ENCODE data around the gene SLC9A3. TPM values are rescaled to one million over a fixed set of nuclear protein-coding genes. Genes with fewer than 3 reads are reported as not detected.

SLC9A3 gene
- total RNA-seq, 4 donors from 2014 or later = 4.8 to 701 (median 183) TPM

- 56% methylated on average over 9 of the region's 11 CpGs; no CpG with 5 or more reads in 1 of the 2 donors for WGBS, 2 donors (ENCODE audit: low coverage in 1 of 2)
- Histone ChIP-seq H3K27ac (no peak overlapping the region), H3K4me1 (peaks cover 0 to 18% (median 10%) of the 10 kb centered on the region in 4 donors), H3K36me3 (no peaks in the 10 kb centered on the region), H3K27me3 (peaks cover 22% of the 10 kb centered on the region), H3K4me3 (no peak overlapping the region), H3K9me3 (no peaks in the 10 kb centered on the region)
- in situ Hi-C loops (cut with MboI; ENCODE audit: low pct_ligation_motif_present in 1 of 4, low pct_unique_long_range_greater_than_20kb in 1 of 4, low sequenced_read_pairs in 3 of 4) = no loop called here
- intact Hi-C loops (cut with DNase I; ENCODE audit: low total_unique reads) = no loop called here
- TF ChIP-seq EP300 (IDR thresholded peaks at IDR 0.05; ENCODE audit: low read depth) (no peak), CTCF (IDR thresholded peaks at IDR 0.05) (no peak), POLR2AphosphoS5 (IDR thresholded peaks at IDR 0.05) (no peak), POLR2A (IDR thresholded peaks at IDR 0.05) (no peak)
- DNase-seq = no peak
These were observed 8.9 kb downstream of the SLC9A3 start for GRCh38 chr5:515273-515836.

GRCh38 chr5:514673-515072 is 9.6 kb downstream of the SLC9A3 start:
- H3K36me3 ChIP-seq = no peaks in the 10 kb centered on the region
- WGBS, 2 donors (ENCODE audit: low coverage in 1 of 2) = 63% methylated on average over 8 of the region's 8 CpGs; no CpG with 5 or more reads in 1 of the 2 donors
- H3K9me3 ChIP-seq = no peaks in the 10 kb centered on the region
- intact Hi-C loops (cut with DNase I; ENCODE audit: low total_unique reads) = no loop called here
- no peak overlapping the region for H3K27ac ChIP-seq
- H3K27me3 ChIP-seq = peaks cover 16% of the 10 kb centered on the region
- peak; percentile 57 for DNase-seq
- TF ChIP-seq EP300 (IDR thresholded peaks at IDR 0.05; ENCODE audit: low read depth) (no peak), POLR2A (IDR thresholded peaks at IDR 0.05) (no peak), CTCF (IDR thresholded peaks at IDR 0.05) (no peak), POLR2AphosphoS5 (IDR thresholded peaks at IDR 0.05) (no peak)
- in situ Hi-C loops (cut with MboI; ENCODE audit: low pct_ligation_motif_present in 1 of 4, low pct_unique_long_range_greater_than_20kb in 1 of 4, low sequenced_read_pairs in 3 of 4) = no loop called here
- H3K4me1 ChIP-seq = peaks cover 0 to 18% (median 10%) of the 10 kb centered on the region in 4 donors
- no peak overlapping the region for H3K4me3 ChIP-seq

- intact Hi-C loops (cut with DNase I; ENCODE audit: low total_unique reads) (no loop called here), in situ Hi-C loops (cut with MboI; ENCODE audit: low pct_ligation_motif_present in 1 of 4, low pct_unique_long_range_greater_than_20kb in 1 of 4, low sequenced_read_pairs in 3 of 4) (no loop called here)
- H3K36me3 ChIP-seq = no peaks in the 10 kb centered on the region
- TF ChIP-seq CTCF (IDR thresholded peaks at IDR 0.05) (no peak), EP300 (IDR thresholded peaks at IDR 0.05; ENCODE audit: low read depth) (no peak), POLR2AphosphoS5 (IDR thresholded peaks at IDR 0.05) (no peak), POLR2A (IDR thresholded peaks at IDR 0.05) (no peak)
- WGBS, 2 donors (ENCODE audit: low coverage in 1 of 2) = 87% methylated on average over 7 of the region's 12 CpGs; no CpG with 5 or more reads in 1 of the 2 donors
- peaks cover 0 to 15% (median 8%) of the 10 kb centered on the region in 4 donors for H3K4me1 ChIP-seq
- no peaks in the 10 kb centered on the region for H3K9me3 ChIP-seq
- no peak overlapping the region for H3K27ac ChIP-seq
- peaks cover 13% of the 10 kb centered on the region for H3K27me3 ChIP-seq
- H3K4me3 ChIP-seq = no peak overlapping the region
- no peak for DNase-seq
These were observed 10.2 kb downstream of the SLC9A3 start for GRCh38 chr5:514101-514485.

GRCh38 chr5:513216-514100 is 10.8 kb downstream of the SLC9A3 start:
- no peak for DNase-seq
- 68% methylated on average over 31 of the region's 31 CpGs; no CpG with 5 or more reads in 1 of the 2 donors for WGBS, 2 donors (ENCODE audit: low coverage in 1 of 2)
- Histone ChIP-seq H3K27ac (no peak overlapping the region), H3K36me3 (no peaks in the 10 kb centered on the region), H3K9me3 (no peaks in the 10 kb centered on the region), H3K27me3 (peaks cover 7% of the 10 kb centered on the region), H3K4me3 (no peak overlapping the region), H3K4me1 (peaks cover 0 to 11% (median 5%) of the 10 kb centered on the region in 4 donors)
- TF ChIP-seq POLR2A (IDR thresholded peaks at IDR 0.05) (no peak), POLR2AphosphoS5 (IDR thresholded peaks at IDR 0.05) (no peak), EP300 (IDR thresholded peaks at IDR 0.05; ENCODE audit: low read depth) (no peak), CTCF (IDR thresholded peaks at IDR 0.05) (no peak)
- intact Hi-C loops (cut with DNase I; ENCODE audit: low total_unique reads) (no loop called here), in situ Hi-C loops (cut with MboI; ENCODE audit: low pct_ligation_motif_present in 1 of 4, low pct_unique_long_range_greater_than_20kb in 1 of 4, low sequenced_read_pairs in 3 of 4) (no loop called here)

Measured in transverse colon (tissue), 4 donors.